K562 (cell line): Measurements from ENCODE around the gene IRF4. TPM values are rescaled to one million over a fixed set of nuclear protein-coding genes. Genes with fewer than 3 reads are reported as not detected.

Experiments
- ATAC-seq: fragments of 200-7000 bp; cut with Tn5 transposase; 3 replicates; pipeline ENCODE4 v1.9.1; 2020; ENCODE audit warnings: moderate library complexity
- BruUV-seq: library from RNA; stranded (reverse); fragments of 400-500 nt; replicated peaks from 2 replicates; lab custom pipeline; 2021; lab: Mats Ljungman, UMichigan
- CTCF ChIA-PET: fragments of 300-600 bp; formaldehyde crosslinking; extraction: SDS; loops from one replicate; lab custom pipeline; 2021; ENCODE audit warnings: low intra/inter-chr PET ratio; lab: Yijun Ruan, JAX
- POLR2A ChIA-PET: fragments of 300-600, 350-650 bp; sonication (Branson Sonifier 250); formaldehyde crosslinking; extraction: SDS; loops from one replicate; lab custom pipeline; 2021; ENCODE audit warnings: antibody characterized with exemption, inconsistent platforms; lab: Yijun Ruan, JAX
- DNase-seq, 4 experiments: peaks; one replicate each; pipeline versions ENCODE4 v3.0.0 to v3.0.0-alpha.2; 2011 to 2018; ENCODE audit warnings: low spot score in 3 of 4, mixed read lengths in 3 of 4; ENCODE audit errors: extremely low read depth in 1 of 4
- FAIRE-seq: peaks from 2 replicates; lab custom pipeline; 2011; peaks lifted over from hg19 to GRCh38; lab: Jason Lieb, UNC
- H2AFZ ChIP-seq: 2 replicates; pipeline ENCODE4 v1.6.0; 2011; ENCODE audit warnings: low read depth, low read length, control low read depth, inconsistent platforms
- H3K27ac ChIP-seq: fragments of 200-600 bp; 3 replicates; pipeline ENCODE4 v1.8.0; 2011; ENCODE audit warnings: low read depth, mild to moderate bottlenecking, control low read depth, inconsistent platforms, low read length, moderate library complexity, mixed read lengths; ENCODE audit errors: extremely low read depth
- H3K27me3 ChIP-seq, 2 experiments: fragments of 300-600 bp in 1 of 2; 2 replicates in 1 of 2; 3 replicates in 1 of 2; pipeline versions ENCODE4 v1.6.0 to v1.8.0; 2011; ENCODE audit warnings: inconsistent platforms in 2 of 2, low read length in 2 of 2, mild to moderate bottlenecking in 1 of 2, mixed read lengths in 1 of 2, moderate library complexity in 1 of 2; ENCODE audit not compliant: control insufficient read depth in 2 of 2, insufficient read depth in 2 of 2
- H3K36me3 ChIP-seq: fragments of 300-600 bp; 3 replicates; pipeline ENCODE4 v1.8.0; 2011; ENCODE audit warnings: mild to moderate bottlenecking, low read length, inconsistent platforms; ENCODE audit not compliant: control insufficient read depth, insufficient read depth
- H3K4me1 ChIP-seq, 2 experiments: fragments of 200-600 bp in 1 of 2; replicated peaks in 1 of 2; 2 replicates in 1 of 2; 3 replicates in 1 of 2; pipeline versions ENCODE4 v1.5.1 to v1.8.0; 2011; ENCODE audit warnings: inconsistent platforms in 2 of 2, low read length in 2 of 2, mild to moderate bottlenecking in 1 of 2, mixed read lengths in 1 of 2, moderate library complexity in 1 of 2; ENCODE audit not compliant: control insufficient read depth in 2 of 2, insufficient read depth in 2 of 2
- H3K4me2 ChIP-seq: 2 replicates; pipeline ENCODE4 v1.6.1; 2011; ENCODE audit warnings: low read length, control low read depth, inconsistent platforms, mixed read lengths; ENCODE audit not compliant: insufficient read depth
- H3K4me3 ChIP-seq: fragments of 200-600 bp; sonication (generic), shearing (Covaris generic); 2 replicates; pipeline ENCODE4 v1.5.1; 2016; ENCODE audit warnings: control low read depth, inconsistent platforms
- H3K79me2 ChIP-seq: fragments of 200-600 bp; 3 replicates; pipeline ENCODE4 v1.8.0; 2011; ENCODE audit warnings: low read length, inconsistent platforms; ENCODE audit not compliant: control insufficient read depth, insufficient read depth
- H3K9ac ChIP-seq, 2 experiments: 2 replicates each; pipeline versions ENCODE4 v1.6.0 to v1.6.1; 2011; ENCODE audit warnings: low read depth in 2 of 2, low read length in 2 of 2, control low read depth in 1 of 2, inconsistent platforms in 1 of 2, mild to moderate bottlenecking in 1 of 2, mixed read lengths in 1 of 2; ENCODE audit not compliant: insufficient read depth in 1 of 2
- H3K9me1 ChIP-seq: one replicate; pipeline ENCODE4 v1.6.0; 2011; ENCODE audit warnings: inconsistent platforms, mild to moderate bottlenecking, low read length, moderate library complexity; ENCODE audit not compliant: control insufficient read depth, insufficient read depth
- H3K9me3 ChIP-seq: replicated peaks from 2 replicates; pipeline ENCODE4 v1.5.1; 2011; ENCODE audit warnings: low read depth, low read length, inconsistent platforms; ENCODE audit not compliant: control insufficient read depth, insufficient read depth
- H4K20me1 ChIP-seq: replicated peaks from 2 replicates; pipeline ENCODE4 v1.6.1; 2011; ENCODE audit warnings: low read length, inconsistent platforms, mixed read lengths; ENCODE audit not compliant: control insufficient read depth, insufficient read depth
- ATF2 ChIP-seq: sonication (generic); formaldehyde crosslinking; IDR thresholded peaks from 2 replicates; pipeline ENCODE4 v1.8.1; 2022; ENCODE audit warnings: missing genetic modification reagents
- BMI1 ChIP-seq: fragments of 150-350 bp; IDR thresholded peaks from 2 replicates; pipeline ENCODE4 v1.6.1; 2014; ENCODE audit warnings: low read length
- CBX3 ChIP-seq, 2 experiments: IDR thresholded peaks; 1 replicate in 1 of 2; 2 replicates in 1 of 2; pipeline ENCODE4 v1.6.1; 2012; ENCODE audit warnings: inconsistent platforms in 2 of 2, low read length in 2 of 2, borderline replicate concordance in 1 of 2, control low read depth in 1 of 2
- CTCFL ChIP-seq: IDR thresholded peaks from 2 replicates; pipeline ENCODE4 v1.6.1; 2011; ENCODE audit warnings: borderline replicate concordance, low read depth, mild to moderate bottlenecking, moderate library complexity, low read length; ENCODE audit not compliant: insufficient read depth, poor library complexity, severe bottlenecking
- FOXA3 ChIP-seq, 2 experiments: fragments of 450-650 bp in 1 of 2; sonication (generic) in 1 of 2; formaldehyde crosslinking; IDR thresholded peaks in 1 of 2; conservative IDR thresholded peaks in 1 of 2; 2 replicates each; pipeline versions ENCODE4 v1.4.0 to v1.8.0; 2020 to 2022; ENCODE audit warnings: mild to moderate bottlenecking in 2 of 2, missing genetic modification reagents in 1 of 2
- IRF2 ChIP-seq: sonication (generic); formaldehyde crosslinking; IDR thresholded peaks from 2 replicates; pipeline ENCODE4 v1.8.1; 2022; ENCODE audit warnings: mild to moderate bottlenecking, missing genetic modification reagents
- JUND ChIP-seq, 2 experiments: IDR thresholded peaks; 2 replicates in 1 of 2; 3 replicates in 1 of 2; pipeline ENCODE4 v1.6.1; 2011; ENCODE audit warnings: borderline replicate concordance in 2 of 2, low read depth in 2 of 2, low read length in 2 of 2, improper control_type of control experiment in 1 of 2, missing biosample characterization in 1 of 2, missing genetic modification characterization in 1 of 2, missing genetic modification reagents in 1 of 2
- KDM5B ChIP-seq: fragments of 200-600 bp; sonication (generic); IDR thresholded peaks from 2 replicates; pipeline ENCODE4 v1.6.1; 2012; ENCODE audit warnings: low read depth, mild to moderate bottlenecking, moderate library complexity, low read length, control low read depth, inconsistent platforms; ENCODE audit not compliant: insufficient replicate concordance
- MAZ ChIP-seq, 2 experiments: fragments of 450-650 bp in 1 of 2; sonication (generic) in 1 of 2; formaldehyde crosslinking; IDR thresholded peaks in 1 of 2; conservative IDR thresholded peaks in 1 of 2; 2 replicates each; pipeline versions ENCODE4 v1.4.0 to v1.5.0; 2020; ENCODE audit warnings: mild to moderate bottlenecking in 1 of 2, missing genetic modification reagents in 1 of 2
- MYBL2 ChIP-seq, 2 experiments: fragments of 450-650 bp in 1 of 2; sonication (generic) in 1 of 2; formaldehyde crosslinking in 1 of 2; IDR thresholded peaks; 2 replicates each; pipeline versions ENCODE4 v1.6.1 to v1.8.1; 2017 to 2022; ENCODE audit warnings: borderline replicate concordance in 1 of 2, inconsistent platforms in 1 of 2, low read depth in 1 of 2, mild to moderate bottlenecking in 1 of 2, missing genetic modification reagents in 1 of 2, moderate library complexity in 1 of 2
- NFE2 ChIP-seq: IDR thresholded peaks from 2 replicates; pipeline ENCODE4 v1.6.1; 2014; ENCODE audit warnings: antibody characterized with exemption, low read depth
- PHTF2 ChIP-seq: fragments of 250-450 bp; sonication (Bioruptor Pico); IDR thresholded peaks from 2 replicates; pipeline ENCODE4 v1.5.0; 2021; ENCODE audit warnings: mild to moderate bottlenecking
- PKNOX1 ChIP-seq: fragments of 450-650 bp; IDR thresholded peaks from 2 replicates; pipeline ENCODE4 v1.6.1; 2016
- ZFX ChIP-seq: sonication (generic); formaldehyde crosslinking; IDR thresholded peaks from 2 replicates; pipeline ENCODE4 v1.8.0; 2022; ENCODE audit warnings: mild to moderate bottlenecking, missing genetic modification reagents, moderate library complexity
- ZNF311 ChIP-seq: fragments of 250-450 bp; sonication (Bioruptor Pico); IDR thresholded peaks from 2 replicates; pipeline ENCODE4 v1.4.0; 2020; ENCODE audit warnings: mild to moderate bottlenecking, moderate library complexity
- WGBS: fragments of 100-300 bp; shearing (Covaris generic); methylation state at CpG from one replicate; pipeline ENCODE4 v1.1.6; 2016; ENCODE audit warnings: low coverage, mixed read lengths; ENCODE audit not compliant: insufficient coverage; ENCODE audit errors: missing lambda C conversion rate; 5-methylcytosine and 5-hydroxymethylcytosine counted together
- in situ Hi-C: fragments of 300-500 bp; cut with MboI; formaldehyde crosslinking; loops from 4 replicates; pipeline ENCODE4 v1.15.0; 2018; ENCODE audit warnings: inconsistent platforms, mixed read lengths
- intact Hi-C: fragments of 100-400 bp; cut with micrococcal nuclease; formaldehyde crosslinking; loops from 2 replicates; pipeline ENCODE4 v1.14.2; 2022
- polyA plus RNA-seq, 8 experiments: library from polyadenylated mRNA; depleted of rRNA in 4 of 8; stranded (reverse) in 5 of 8; unstranded in 3 of 8; fragments of >200 nt; fragmentation: Nextera tagmentation in 2 of 8; fragmentation: Illumina TruSeq in 1 of 8; extraction: Ambion mirVana in 2 of 8; extraction: Trizol in 1 of 8; gene quantifications; 2 replicates each; pipeline versions ENCODE4 v1.2.1 to v1.2.3, GENCODE V29; 2011 to 2014; ENCODE audit warnings: inconsistent platforms in 1 of 8, missing spikeins in 1 of 8
- total RNA-seq, 7 experiments: library from RNA; depleted of rRNA in 6 of 7; stranded (reverse); fragments of >200 nt in 6 of 7; fragmentation: Illumina TruSeq in 2 of 7; extraction: Trizol in 2 of 7; gene quantifications; 2 replicates each; pipeline versions ENCODE4 v1.2.1 to v1.2.3, GENCODE V29; 2011 to 2021; ENCODE audit warnings: low replicate concordance in 1 of 7

IRF4 gene
- total and polyA plus RNA-seq, 9 of the 15 experiments (the other 6 are each of a cell fraction or from before 2014, with no cell fraction given): 0.05 to 0.33 (median 0.09) TPM; not detected in 6

GRCh38 chr6:402901-403658 lies 11.5 kb downstream of the IRF4 start:
- no peak overlapping the region for H3K4me3 ChIP-seq
- WGBS: under 1% methylated on average over 17 of the region's 17 CpGs
- no peak overlapping the region for H3K27ac ChIP-seq
- H4K20me1 ChIP-seq: no peaks in the 10 kb centered on the region
- no peaks in the 10 kb centered on the region for H3K9me3 ChIP-seq
- BruUV-seq: no TSS peak
- DNase-seq (no peak), ATAC-seq (no peak), FAIRE-seq (no peak)
- H3K79me2 ChIP-seq: no peaks in the 10 kb centered on the region
- ChIA-PET POLR2A (interaction anchor here (0.9 to 1.2 kb wide), 2 partner anchors 10 to 13 kb away, joined by 3 to 4 read pairs; no protein-coding TSS in a partner anchor), CTCF (no interaction called here)
- H3K4me2 ChIP-seq: no peak overlapping the region
- intact Hi-C loops (no loop called here), in situ Hi-C loops (loop anchor here (10.0 kb wide), 1 partner anchor 188 kb away; no protein-coding TSS in a partner anchor)
- TF ChIP-seq JUND (IDR thresholded peaks at IDR 0.05; ENCODE audit: borderline replicate concordance, low read depth, low read length): no peak
- TF ChIP-seq JUND (tag; IDR thresholded peaks at IDR 0.05; ENCODE audit: borderline replicate concordance, low read depth, low read length): no peak
- no peak for TF ChIP-seq IRF2 (CRISPR knock-in tag)
- TF ChIP-seq MAZ (CRISPR knock-in tag; conservative IDR thresholded peaks at IDR 0.05 in 1 of 2, IDR thresholded peaks at IDR 0.05 in 1 of 2): no peak
- TF ChIP-seq KDM5B: no peak
- no peak for TF ChIP-seq NFE2
- no peak for TF ChIP-seq ATF2 (CRISPR knock-in tag)
- no peak for TF ChIP-seq PHTF2 (CRISPR knock-in tag)
- no peak for TF ChIP-seq CTCFL
- TF ChIP-seq ZFX (CRISPR knock-in tag): no peak
- TF ChIP-seq MYBL2 (IDR thresholded peaks at IDR 0.05; ENCODE audit: low read depth): no peak
- no peak for TF ChIP-seq MYBL2 (CRISPR knock-in tag; IDR thresholded peaks at IDR 0.05; ENCODE audit: borderline replicate concordance)
- no peak for TF ChIP-seq BMI1
- no peak for TF ChIP-seq PKNOX1
- TF ChIP-seq CBX3 (IDR thresholded peaks at IDR 0.05; ENCODE audit: borderline replicate concordance in 1 of 2, low read length in 2 of 2): no peak
- no peak for TF ChIP-seq ZNF311
- TF ChIP-seq FOXA3 (CRISPR knock-in tag; conservative IDR thresholded peaks at IDR 0.05 in 1 of 2, IDR thresholded peaks at IDR 0.05 in 1 of 2): no peak
- no peaks in the 10 kb centered on the region; a peak in 1 of 5 replicates for H3K4me1 ChIP-seq
- H3K9me1 ChIP-seq: no peaks in the 10 kb centered on the region
- H3K27me3 ChIP-seq: peaks cover 64 to 71% of the 10 kb centered on the region in 2 experiments
- H3K9ac ChIP-seq: no peak overlapping the region
- no peaks in the 10 kb centered on the region for H3K36me3 ChIP-seq
- no peak overlapping the region for H2AFZ ChIP-seq
